HL-60 (cell line): Measurements from ENCODE around the gene C1orf141.

Source experiments
- CTCF ChIP-seq: IDR thresholded peaks from one replicate; pipeline ENCODE4 v1.5.1; 2011; ENCODE audit warnings: low read length, control low read depth, inconsistent platforms; ENCODE audit not compliant: insufficient read depth
- POLR2AphosphoS5 ChIP-seq: IDR thresholded peaks from 2 replicates; pipeline ENCODE4 v1.6.1; 2012; ENCODE audit warnings: low read depth
- REST ChIP-seq: IDR thresholded peaks from 2 replicates; pipeline ENCODE4 v1.6.1; 2012; ENCODE audit warnings: low read depth; ENCODE audit not compliant: insufficient replicate concordance

GRCh38 chr1:67146539-67146938, 11.8 kb upstream of the C1orf141 start:
- TF ChIP-seq CTCF = no peak
- no peak for TF ChIP-seq POLR2AphosphoS5
- no peak for TF ChIP-seq REST
